Smooth muscle cell (in vitro differentiated cells): ENCODE results near the gene TM4SF4. TPM values are rescaled to one million over a fixed set of nuclear protein-coding genes. Genes with fewer than 3 reads are reported as not detected.

Source experiments
- DNase-seq: peaks from one replicate; lab custom pipeline; 2025; ENCODE audit not compliant: unreplicated experiment; lab: John Stamatoyannopoulos, UW
- H2AFZ ChIP-seq: fragments of 200-600 bp; sonication (generic); 2 replicates; pipeline ENCODE4 v1.6.0; 2016; ENCODE audit warnings: antibody characterized with exemption, low read depth, mild to moderate bottlenecking
- H3F3A ChIP-seq: fragments of 200-600 bp; sonication (generic); 2 replicates; pipeline ENCODE4 v1.6.0; 2017; ENCODE audit warnings: antibody characterized with exemption, low read depth
- H3K27ac ChIP-seq: fragments of 200-600 bp; sonication (generic); 2 replicates; pipeline ENCODE4 v1.5.1; 2016; ENCODE audit warnings: low read depth, mild to moderate bottlenecking
- H3K27me3 ChIP-seq: fragments of 200-600 bp; sonication (generic); 2 replicates; pipeline ENCODE4 v1.6.1; 2016; ENCODE audit warnings: low read depth, mild to moderate bottlenecking
- H3K36me3 ChIP-seq: fragments of 200-600 bp; sonication (generic); 2 replicates; pipeline ENCODE4 v1.5.1; 2016; ENCODE audit warnings: low read depth
- H3K4me1 ChIP-seq: fragments of 200-600 bp; sonication (generic); 2 replicates; pipeline ENCODE4 v1.5.1; 2016; ENCODE audit warnings: low read depth
- H3K4me2 ChIP-seq: fragments of 200-600 bp; sonication (generic); 2 replicates; pipeline ENCODE4 v1.6.0; 2016; ENCODE audit warnings: mild to moderate bottlenecking
- H3K4me3 ChIP-seq: fragments of 200-600 bp; sonication (generic); 2 replicates; pipeline ENCODE4 v1.5.1; 2016; ENCODE audit warnings: mild to moderate bottlenecking
- H3K79me2 ChIP-seq: fragments of 200-600 bp; sonication (generic); 2 replicates; pipeline ENCODE4 v1.6.0; 2016; ENCODE audit warnings: low read depth, mild to moderate bottlenecking
- H3K9ac ChIP-seq: fragments of 200-600 bp; sonication (generic); 2 replicates; pipeline ENCODE4 v1.6.0; 2016; ENCODE audit warnings: low read depth
- H3K9me3 ChIP-seq: fragments of 200-600 bp; sonication (generic); replicated peaks from 2 replicates; pipeline ENCODE4 v1.5.1; 2016; ENCODE audit warnings: low read depth
- H4K20me1 ChIP-seq: fragments of 200-600 bp; sonication (generic); 2 replicates; pipeline ENCODE4 v1.6.0; 2016; ENCODE audit warnings: low read depth
- WGBS: methylation state at CpG from one replicate; pipeline ENCODE4 v1.1.7; 2016; ENCODE audit warnings: low lambda C conversion rate; 5-methylcytosine and 5-hydroxymethylcytosine counted together
- polyA plus RNA-seq: library from polyadenylated mRNA; unstranded; fragments of >200 nt; fragmentation: Nextera tagmentation; extraction: Ambion mirVana; gene quantifications from 2 replicates; pipeline ENCODE4 v1.2.1, GENCODE V29; 2016
- total RNA-seq: library from RNA; depleted of rRNA; stranded (reverse); fragments of >200 nt; gene quantifications from 2 replicates; pipeline ENCODE4 v1.2.3, GENCODE V29; 2014
- TF ChIP-seq, protein P1 (sequence below): fragments of 200-600 bp; sonication (generic); IDR thresholded peaks from 2 replicates; pipeline ENCODE4 v1.5.1; 2017; ENCODE audit warnings: borderline replicate concordance, mild to moderate bottlenecking, antibody characterized with exemption; ENCODE audit not compliant: insufficient read depth, poor library complexity, severe bottlenecking

TM4SF4 gene
- total and polyA plus RNA-seq, 2 experiments from 2014 or later = 0.29 TPM; not detected in 1

DNA sequence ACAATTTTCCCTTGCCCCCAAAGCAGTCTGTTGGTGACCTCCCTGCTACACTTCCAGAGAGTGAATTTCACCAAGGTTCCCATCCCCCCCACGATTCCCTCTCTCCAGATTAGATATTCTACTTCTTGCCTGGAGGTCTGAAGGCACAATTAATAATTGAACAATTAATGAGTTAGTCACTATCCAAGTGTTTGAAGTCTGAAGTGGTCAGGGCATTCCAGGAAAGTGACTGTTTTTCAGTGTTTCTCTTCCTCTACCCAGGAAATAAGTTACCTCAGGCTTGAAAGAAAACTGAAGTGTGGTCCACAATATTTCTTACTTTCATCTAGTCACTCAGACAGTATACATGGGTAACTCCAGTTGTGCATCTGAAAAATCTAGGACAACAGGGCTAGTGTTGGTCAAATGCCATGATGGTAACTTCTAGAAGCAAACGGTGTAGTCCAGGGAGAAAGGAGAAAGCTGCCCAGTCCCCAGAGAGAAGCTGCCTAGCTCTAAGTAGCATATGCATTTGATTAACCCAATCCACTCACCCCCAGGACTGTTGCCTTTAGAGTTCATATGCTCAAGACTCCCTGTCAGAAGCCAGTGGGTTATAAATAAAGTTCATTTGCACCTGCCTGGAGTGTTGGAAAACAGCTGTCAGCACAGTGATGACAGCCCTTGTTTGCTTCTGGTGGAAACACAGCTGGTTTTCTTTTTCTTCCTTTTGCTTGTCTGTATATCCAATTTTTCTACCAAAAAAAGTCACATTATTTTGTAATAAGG lies 2.3 kb upstream of the TM4SF4 start:
- Histone ChIP-seq H3K36me3 (no peaks in the 10 kb centered on the region), H3K4me1 (no peaks in the 10 kb centered on the region), H3K4me2 (no peak overlapping the region), H3K9ac (no peak overlapping the region), H3K27ac (no peak overlapping the region), H3K4me3 (no peak overlapping the region), H3K9me3 (no peaks in the 10 kb centered on the region), H3F3A (no peaks in the 10 kb centered on the region), H3K79me2 (no peaks in the 10 kb centered on the region), H4K20me1 (no peaks in the 10 kb centered on the region), H3K27me3 (no peaks in the 10 kb centered on the region), H2AFZ (no peak overlapping the region)
- TF ChIP-seq, protein P1, sequence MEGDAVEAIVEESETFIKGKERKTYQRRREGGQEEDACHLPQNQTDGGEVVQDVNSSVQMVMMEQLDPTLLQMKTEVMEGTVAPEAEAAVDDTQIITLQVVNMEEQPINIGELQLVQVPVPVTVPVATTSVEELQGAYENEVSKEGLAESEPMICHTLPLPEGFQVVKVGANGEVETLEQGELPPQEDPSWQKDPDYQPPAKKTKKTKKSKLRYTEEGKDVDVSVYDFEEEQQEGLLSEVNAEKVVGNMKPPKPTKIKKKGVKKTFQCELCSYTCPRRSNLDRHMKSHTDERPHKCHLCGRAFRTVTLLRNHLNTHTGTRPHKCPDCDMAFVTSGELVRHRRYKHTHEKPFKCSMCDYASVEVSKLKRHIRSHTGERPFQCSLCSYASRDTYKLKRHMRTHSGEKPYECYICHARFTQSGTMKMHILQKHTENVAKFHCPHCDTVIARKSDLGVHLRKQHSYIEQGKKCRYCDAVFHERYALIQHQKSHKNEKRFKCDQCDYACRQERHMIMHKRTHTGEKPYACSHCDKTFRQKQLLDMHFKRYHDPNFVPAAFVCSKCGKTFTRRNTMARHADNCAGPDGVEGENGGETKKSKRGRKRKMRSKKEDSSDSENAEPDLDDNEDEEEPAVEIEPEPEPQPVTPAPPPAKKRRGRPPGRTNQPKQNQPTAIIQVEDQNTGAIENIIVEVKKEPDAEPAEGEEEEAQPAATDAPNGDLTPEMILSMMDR = no peak
- WGBS = 68% methylated on average over 2 of the region's 2 CpGs
- no peak for DNase-seq

DNA sequence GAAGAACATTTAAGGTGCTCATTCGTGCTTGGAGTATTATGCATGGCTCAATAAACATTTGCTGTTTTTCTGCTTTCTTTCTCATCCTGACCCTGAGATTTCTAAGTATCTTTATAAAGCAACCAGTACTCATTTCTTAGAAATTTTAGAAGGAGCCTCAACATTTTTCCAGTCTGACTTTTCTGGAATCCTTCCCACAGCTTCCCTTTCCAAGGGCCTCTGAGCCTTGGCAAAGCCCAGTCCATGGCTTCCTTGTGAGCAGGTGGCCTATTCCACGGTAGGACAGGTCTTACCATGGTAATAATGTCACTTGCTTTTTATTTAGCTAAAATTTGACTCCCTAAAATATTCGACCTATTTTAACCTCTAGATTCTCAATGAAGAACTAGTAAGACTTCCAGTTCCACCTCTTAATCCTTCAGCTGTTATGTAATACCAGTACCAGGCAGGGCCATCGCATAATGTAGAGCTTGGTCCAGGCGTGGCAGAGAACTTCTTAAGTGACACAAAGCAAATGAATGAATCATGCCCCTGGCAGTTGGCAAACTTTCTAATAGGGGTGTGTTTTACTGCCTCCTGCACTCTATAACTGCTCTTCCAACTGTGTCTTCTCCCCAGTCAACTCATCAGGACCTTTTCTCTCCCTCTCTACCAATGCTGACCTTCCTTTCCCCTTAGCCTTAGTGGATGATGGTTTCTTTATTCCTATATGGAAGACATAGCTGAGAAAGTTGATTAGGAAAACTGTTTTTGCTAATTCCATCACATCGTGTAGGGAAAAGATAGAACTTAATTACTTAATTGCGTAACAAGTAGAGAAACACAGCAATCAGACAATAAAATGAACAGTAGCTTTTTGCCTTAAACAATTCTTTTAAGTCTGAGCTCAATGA lies 894 bp upstream of the TM4SF4 start:
- Histone ChIP-seq H3K4me1 (no peaks in the 10 kb centered on the region), H3K27me3 (no peaks in the 10 kb centered on the region), H2AFZ (no peak overlapping the region), H3F3A (no peaks in the 10 kb centered on the region), H3K4me2 (no peak overlapping the region), H3K79me2 (no peaks in the 10 kb centered on the region), H3K27ac (no peak overlapping the region), H3K4me3 (no peak overlapping the region), H4K20me1 (no peaks in the 10 kb centered on the region), H3K9ac (no peak overlapping the region), H3K36me3 (no peaks in the 10 kb centered on the region), H3K9me3 (no peaks in the 10 kb centered on the region)
- 76% methylated on average over 7 of the region's 7 CpGs for WGBS
- TF ChIP-seq, protein P1 = no peak
- no peak for DNase-seq

DNA sequence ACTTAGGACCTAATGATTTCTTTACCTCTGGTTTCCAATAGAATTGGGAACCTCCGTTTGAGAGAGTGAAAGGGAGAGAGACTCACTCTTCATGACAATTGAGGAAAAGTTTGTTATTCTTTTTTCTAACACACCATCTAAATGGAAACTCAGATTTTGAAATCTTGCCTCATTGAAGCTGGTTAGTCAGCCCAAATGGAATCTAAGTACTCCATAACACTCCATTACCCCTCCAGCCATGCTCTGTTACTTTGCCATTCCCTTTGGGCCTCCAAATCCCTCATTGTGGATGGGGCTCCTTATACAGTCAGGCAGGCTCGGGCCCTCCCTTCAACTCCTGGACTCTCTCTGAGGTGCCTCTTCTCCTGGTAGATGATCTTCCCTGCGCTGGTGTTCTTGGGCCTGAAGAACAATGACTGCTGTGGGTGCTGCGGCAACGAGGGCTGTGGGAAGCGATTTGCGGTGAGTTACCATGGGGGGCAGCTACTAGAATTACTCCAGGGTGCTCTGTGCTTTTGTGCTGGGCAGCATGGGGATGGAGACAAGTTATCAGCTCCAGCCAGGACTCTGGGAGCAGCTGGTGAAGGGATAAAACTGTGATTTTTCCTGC lies 1.1 kb downstream of the TM4SF4 start:
- Histone ChIP-seq H3K4me3 (peak overlapping the region; percentile 35), H3K4me1 (peaks cover 4% of the 10 kb centered on the region), H3K9ac (no peak overlapping the region), H3K79me2 (no peaks in the 10 kb centered on the region), H3K9me3 (no peaks in the 10 kb centered on the region), H3K27ac (no peak overlapping the region), H2AFZ (no peak overlapping the region), H3K4me2 (no peak overlapping the region), H3K27me3 (no peaks in the 10 kb centered on the region), H4K20me1 (no peaks in the 10 kb centered on the region), H3K36me3 (no peaks in the 10 kb centered on the region), H3F3A (no peaks in the 10 kb centered on the region)
- TF ChIP-seq, protein P1 = no peak
- no peak for DNase-seq
- WGBS = 93% methylated on average over 7 of the region's 7 CpGs
